Pons (tissue), 1 donor: ENCODE data around the gene FAM171A2.
A peak's percentile ranks its signal among the peaks of the same experiment; 100 is the strongest.
"Not testable (repeated sequence)": the region's sequence is repeated elsewhere in the genome, so short reads cannot be mapped to it uniquely, and the experiment has no call there.

Experiments
- DNase-seq: peaks from one replicate; pipeline ENCODE4 v3.0.0-alpha.2; 2016; ENCODE audit warnings: low spot score

FAM171A2 gene

GRCh38 chr17:44383363-44383762 lies 19.7 kb upstream of the FAM171A2 start:
- DNase-seq, result no peak

DNA sequence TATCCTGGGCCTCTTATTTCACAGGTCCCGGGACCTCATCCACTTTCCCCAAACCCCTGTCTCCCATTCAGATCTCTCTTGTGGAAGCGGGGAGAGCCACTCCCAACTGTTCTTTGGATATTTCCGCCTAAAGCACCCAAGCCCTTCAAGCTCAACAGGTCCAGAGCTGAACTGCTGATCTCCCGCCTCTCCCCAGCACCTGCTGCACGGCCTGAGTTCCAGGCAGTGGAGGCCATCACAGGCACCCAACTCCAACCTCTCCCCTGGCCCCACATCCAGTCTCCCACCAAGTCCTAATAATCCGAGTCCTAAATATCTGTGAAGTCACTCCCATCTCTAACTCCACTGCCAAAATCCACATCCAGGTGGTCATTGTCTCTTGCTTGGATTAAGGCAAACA lies 19.3 kb upstream of the FAM171A2 start:
- DNase-seq, result no peak

DNA sequence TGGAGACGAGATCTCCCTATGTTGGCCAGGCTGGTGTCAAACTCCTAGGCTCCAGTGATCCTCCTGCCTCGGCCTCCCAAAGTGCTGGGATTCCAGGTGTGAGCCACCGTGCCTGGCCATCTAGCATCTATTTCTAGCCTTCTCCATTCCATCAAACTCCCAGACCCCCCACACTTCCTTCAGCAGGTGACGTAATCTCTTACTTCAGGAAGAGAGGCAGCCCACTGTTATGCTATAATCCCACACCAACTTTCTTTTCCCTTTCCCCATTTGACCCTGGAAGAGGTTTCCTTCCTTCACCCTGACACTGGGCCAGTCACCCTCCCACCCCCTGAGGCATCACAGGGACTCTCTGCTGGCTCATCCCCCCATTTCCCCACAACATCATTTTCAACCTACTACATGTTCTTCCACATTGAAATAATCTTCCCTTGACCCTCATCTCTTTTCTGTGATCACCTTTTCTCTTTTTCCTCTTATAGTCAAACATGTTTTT lies 18.2 kb upstream of the FAM171A2 start:
- DNase-seq, result no peak

GRCh38 chr17:44380767-44381166 lies 17.1 kb upstream of the FAM171A2 start:
- no peak for DNase-seq

DNA sequence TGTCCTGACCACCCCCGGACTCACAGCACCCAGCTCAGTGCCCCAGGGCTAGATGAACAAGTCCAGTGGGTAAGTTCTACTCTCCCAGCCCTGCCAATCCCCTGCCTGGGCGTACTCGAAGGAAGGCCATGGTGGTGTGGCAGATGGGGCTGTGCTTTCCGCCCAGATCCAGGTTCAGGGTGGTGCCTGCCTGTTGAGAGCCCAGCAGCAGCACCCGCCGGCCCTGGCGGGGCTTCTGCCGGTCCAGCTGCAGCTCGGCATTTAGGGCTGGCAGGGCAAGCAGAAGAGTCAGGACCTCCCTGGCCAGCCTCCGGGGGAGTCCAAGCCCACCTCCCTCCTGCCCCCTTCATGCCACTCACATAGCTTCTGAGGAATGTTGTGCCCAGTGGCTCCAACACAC lies 16.2 kb upstream of the FAM171A2 start:
- no peak for DNase-seq

DNA sequence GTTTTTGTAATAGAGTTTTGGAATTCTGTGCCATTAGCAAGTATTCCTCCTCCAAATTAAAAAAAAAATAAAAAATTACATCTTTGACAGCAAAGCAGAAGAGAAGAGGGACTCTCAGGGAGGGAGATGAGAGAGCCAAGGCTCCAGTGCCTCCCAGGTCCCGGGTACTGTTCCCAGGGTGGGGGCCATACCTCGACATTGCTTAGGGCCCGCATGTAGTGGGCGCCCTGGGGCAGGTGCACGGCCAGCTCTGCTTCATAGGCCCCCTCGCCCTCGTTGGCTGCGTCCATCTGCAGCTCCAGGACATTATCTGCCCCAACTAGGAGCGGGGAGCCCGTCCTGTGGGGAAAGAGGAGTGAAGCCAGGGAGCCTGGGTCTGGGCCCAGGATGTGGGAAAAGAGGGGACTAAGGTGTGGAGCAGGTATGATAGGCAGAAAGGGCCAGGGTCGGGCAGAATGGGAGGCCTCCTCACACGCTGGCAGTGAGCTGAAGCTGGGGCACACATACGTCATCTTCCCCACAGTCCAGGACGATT lies 14.6 kb upstream of the FAM171A2 start:
- DNase-seq, result no peak

- no peak for DNase-seq
These were observed 13.1 kb upstream of the FAM171A2 start for GRCh38 chr17:44376779-44377178.

- peak; percentile 20 for DNase-seq
These were observed 12.5 kb upstream of the FAM171A2 start for GRCh38 chr17:44376124-44376523.

- no peak for DNase-seq
These were observed 11.8 kb upstream of the FAM171A2 start for GRCh38 chr17:44375196-44376017.

DNA sequence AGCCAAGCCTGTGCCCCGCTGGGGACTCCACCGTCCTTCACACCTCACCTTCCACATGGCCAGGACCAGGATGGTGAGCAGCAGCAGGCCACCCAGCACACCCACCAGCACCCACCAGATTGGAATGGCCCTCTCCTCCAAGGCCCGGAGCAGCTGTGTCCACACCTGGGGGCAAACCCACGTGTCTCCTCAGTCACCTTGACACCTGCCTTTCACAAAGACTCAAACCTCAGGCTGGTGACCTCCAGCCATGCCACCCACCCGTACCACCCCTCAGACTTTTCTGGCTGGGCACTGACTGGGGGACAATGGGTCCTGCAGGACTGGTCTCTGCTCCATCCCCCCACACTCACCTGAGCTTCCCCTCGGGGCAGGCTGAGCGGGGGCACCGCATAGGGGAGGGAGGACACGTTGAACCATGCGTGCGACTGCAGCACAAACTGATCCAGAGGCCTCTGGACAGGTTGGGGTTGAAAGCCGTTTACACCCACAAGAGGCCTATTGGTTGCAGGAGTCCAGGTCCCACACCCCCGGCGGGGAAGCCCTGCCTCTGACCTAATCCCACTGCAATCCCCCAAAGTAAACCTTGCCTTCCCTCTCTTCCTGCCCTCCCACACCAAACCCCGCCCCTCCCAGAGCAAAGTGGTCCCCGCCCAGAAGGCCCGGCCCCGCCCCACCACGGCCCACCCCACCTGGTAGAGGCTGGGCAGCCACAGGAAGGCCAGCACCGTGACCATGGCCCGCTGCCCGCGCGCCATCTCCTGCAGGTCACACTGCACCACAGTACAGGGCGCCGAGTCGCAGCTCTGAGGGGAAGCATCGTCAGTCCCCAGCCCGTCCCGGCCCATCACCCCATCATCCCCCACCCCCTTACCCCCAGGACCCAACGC lies 10.9 kb upstream of the FAM171A2 start:
- no peak for DNase-seq

- no peak for DNase-seq
These were observed 8.4 kb upstream of the FAM171A2 start for GRCh38 chr17:44372036-44372435.

DNA sequence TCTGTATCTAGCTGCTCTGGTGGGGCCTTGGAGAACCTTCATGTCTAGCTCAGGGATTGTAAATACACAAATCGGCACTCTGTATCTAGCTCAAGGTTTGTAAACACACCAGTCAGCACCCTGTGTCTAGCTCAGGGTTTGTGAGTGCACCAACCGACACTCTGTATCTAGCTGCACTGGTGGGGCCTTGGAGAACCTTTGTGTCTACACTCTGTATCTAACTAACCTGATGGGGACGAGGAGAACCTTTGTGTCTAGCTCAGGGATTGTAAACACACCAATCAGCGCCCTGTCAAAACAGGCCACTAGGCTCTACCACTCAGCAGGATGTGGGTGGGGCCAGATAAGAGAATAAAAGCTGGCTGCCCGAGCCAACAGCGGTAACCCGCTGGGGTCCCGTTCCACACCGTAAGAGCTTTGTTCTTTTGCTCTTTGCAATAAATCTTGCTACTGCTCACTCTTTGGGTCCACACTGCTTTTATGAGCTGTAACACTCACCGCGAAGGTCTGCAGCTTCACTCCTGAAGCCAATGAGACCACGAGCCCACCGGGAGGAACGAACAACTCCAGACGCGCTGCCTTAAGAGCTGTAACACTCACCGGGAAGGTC lies 5.9 kb upstream of the FAM171A2 start:
- DNase-seq, result not testable (repeated sequence)

GRCh38 chr17:44368391-44369243 lies 5.0 kb upstream of the FAM171A2 start:
- not testable (repeated sequence) for DNase-seq

- DNase-seq, result no peak
These were observed 3.8 kb upstream of the FAM171A2 start for GRCh38 chr17:44367231-44367979.

DNA sequence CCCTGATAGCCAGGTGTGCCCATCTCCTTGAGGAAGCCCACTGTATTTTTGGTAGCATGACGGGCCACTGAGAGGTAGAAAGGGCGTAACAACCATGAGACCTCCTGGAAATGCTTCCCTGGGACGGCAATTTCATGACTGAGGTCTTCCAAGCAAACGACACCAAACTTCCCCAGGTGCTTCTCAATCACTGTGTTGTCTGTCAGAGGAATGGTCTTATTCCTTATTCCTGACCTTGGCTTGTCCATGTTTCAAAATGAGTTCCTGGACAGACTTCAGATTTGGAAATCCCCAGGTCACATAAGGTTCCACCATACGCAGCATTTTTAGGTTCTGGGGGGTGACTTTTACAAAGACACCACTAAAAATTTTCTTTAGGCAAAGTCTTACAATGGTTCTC lies 1.4 kb upstream of the FAM171A2 start:
- DNase-seq, result not testable (repeated sequence)

DNA sequence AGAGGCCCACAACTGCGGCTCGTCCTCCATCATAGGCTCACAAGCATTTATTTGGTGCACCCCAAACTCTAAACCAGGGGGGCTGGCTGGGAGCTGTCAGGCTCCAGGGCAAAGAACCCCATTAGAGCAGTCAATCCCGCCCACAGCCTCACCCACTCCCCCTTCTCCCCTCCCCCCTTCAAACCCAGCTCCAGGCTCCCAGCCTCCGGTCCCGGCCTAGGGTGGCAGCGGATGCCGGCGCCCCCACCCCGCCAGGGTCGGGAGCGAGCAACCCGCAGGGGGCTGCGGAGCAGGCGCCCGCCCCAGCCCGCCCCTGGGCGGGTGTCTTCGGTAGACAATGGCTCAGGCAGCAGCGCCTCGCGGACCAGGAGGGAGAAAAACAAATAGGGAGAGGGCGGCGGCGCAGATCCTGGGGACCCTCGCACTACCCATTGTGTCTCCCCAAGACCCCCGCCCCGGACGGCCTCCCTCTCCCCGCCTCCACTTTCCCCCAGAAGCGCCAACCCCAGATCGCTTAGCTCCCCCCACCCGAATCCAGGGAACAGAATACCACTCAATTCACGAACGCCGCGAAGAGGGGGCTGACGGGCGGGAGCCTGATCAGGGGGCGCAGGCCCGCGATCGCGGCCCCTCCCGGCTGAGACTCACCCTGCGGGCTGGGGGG lies 572 bp downstream of the FAM171A2 start:
- DNase-seq, result no peak

- DNase-seq, result no peak
These were observed 1.1 kb downstream of the FAM171A2 start for GRCh38 chr17:44362459-44362948.

GRCh38 chr17:44361292-44362260 lies 2.1 kb downstream of the FAM171A2 start:
- no peak for DNase-seq

DNA sequence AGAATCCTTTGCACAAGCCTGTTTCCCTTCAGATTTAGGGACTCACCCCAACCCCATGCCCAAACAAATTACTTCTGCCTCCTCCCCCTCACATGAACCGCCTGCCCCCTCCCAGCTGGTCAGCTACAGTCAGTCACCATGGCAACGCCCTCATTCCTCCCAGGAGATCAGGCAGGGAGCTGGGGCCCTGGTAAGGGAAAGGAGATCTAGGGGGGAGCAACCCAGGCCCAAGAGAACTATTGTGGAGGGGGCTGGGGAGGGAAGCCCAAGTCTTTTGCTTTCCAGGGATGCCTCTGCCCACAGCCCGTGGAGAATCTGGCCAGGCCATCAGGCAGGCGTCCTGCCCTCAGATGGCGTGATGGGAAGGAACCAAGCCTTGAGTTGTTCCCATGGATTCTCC lies 2.8 kb downstream of the FAM171A2 start:
- no peak for DNase-seq
